Measurements from ENCODE around the gene GFOD2.
A peak's percentile ranks its signal among the peaks of the same experiment; 100 is the strongest.

The GFOD2 gene

GRCh38 chr16:67661101-67661761 is 57.9 kb downstream of the GFOD2 start:
- TF ChIP-seq, protein P1, sequence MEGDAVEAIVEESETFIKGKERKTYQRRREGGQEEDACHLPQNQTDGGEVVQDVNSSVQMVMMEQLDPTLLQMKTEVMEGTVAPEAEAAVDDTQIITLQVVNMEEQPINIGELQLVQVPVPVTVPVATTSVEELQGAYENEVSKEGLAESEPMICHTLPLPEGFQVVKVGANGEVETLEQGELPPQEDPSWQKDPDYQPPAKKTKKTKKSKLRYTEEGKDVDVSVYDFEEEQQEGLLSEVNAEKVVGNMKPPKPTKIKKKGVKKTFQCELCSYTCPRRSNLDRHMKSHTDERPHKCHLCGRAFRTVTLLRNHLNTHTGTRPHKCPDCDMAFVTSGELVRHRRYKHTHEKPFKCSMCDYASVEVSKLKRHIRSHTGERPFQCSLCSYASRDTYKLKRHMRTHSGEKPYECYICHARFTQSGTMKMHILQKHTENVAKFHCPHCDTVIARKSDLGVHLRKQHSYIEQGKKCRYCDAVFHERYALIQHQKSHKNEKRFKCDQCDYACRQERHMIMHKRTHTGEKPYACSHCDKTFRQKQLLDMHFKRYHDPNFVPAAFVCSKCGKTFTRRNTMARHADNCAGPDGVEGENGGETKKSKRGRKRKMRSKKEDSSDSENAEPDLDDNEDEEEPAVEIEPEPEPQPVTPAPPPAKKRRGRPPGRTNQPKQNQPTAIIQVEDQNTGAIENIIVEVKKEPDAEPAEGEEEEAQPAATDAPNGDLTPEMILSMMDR (IDR thresholded peaks at IDR 0.05; ENCODE audit: insufficient read depth, low read length, poor library complexity, severe bottlenecking): no peak
- H3K36me3 ChIP-seq (ENCODE audit: control insufficient read depth, insufficient read depth, low read length): peaks cover 14% of the 10 kb centered on the region
- no peak for DNase-seq (ENCODE audit: extremely low read depth, insufficient read length)
- H3K4me3 ChIP-seq (replicated peaks; ENCODE audit: low read depth, low read length): peak overlapping the region; percentile 63
- no peaks in the 10 kb centered on the region for H3K27me3 ChIP-seq (replicated peaks; ENCODE audit: control insufficient read depth, insufficient read depth, low read length)

DNA sequence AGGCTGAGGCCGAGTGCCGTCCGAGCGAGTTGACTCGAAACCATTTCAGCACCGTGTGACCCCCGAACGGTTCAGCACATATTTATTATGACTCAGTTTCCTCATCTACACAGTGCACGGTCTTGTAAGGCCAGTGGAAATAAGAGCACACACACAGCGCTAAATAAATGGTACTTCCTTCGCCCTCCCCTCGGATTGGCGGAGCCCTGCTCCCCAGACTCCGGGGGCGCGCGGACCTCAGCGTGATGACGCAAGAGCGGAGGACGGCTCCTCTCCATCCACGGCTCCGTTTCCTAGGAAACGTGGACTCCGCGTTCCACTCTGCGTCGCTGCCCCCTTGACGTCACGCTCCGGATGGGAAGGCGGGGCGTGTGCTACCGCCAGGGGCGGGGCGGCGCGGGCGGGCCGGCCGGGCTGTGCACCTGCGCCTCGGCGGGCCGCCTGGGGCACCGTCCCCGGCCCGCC is 58.5 kb downstream of the GFOD2 start, which contains the start of gene PARD6A:
Gene PARD6A (plus strand): TSS at position 397 of the 465 bp plus-strand sequence. CDS start 79 bp downstream, outside the sequence.
- Histone ChIP-seq H3K36me3 (ENCODE audit: control insufficient read depth, insufficient read depth, low read length) (peaks cover 17% of the 10 kb centered on the region), H3K27me3 (replicated peaks; ENCODE audit: control insufficient read depth, insufficient read depth, low read length) (no peaks in the 10 kb centered on the region), H3K4me3 (replicated peaks; ENCODE audit: low read depth, low read length) (peak within 1 kb of the TSS; percentile 94)
- peak; percentile 94 for DNase-seq (ENCODE audit: extremely low read depth, insufficient read length)
- TF ChIP-seq, protein P1 (IDR thresholded peaks at IDR 0.05; ENCODE audit: insufficient read depth, low read length, poor library complexity, severe bottlenecking): no peak

GRCh38 chr16:67659675-67660563 is 59.2 kb downstream of the GFOD2 start, which contains the start of gene ACD:
Gene ACD, minus strand, starts transcription at chr16:67660260. Its CDS starts 40 bp downstream, at chr16:67660220.
- TF ChIP-seq, protein P1 (IDR thresholded peaks at IDR 0.05; ENCODE audit: insufficient read depth, low read length, poor library complexity, severe bottlenecking): no peak
- Histone ChIP-seq H3K36me3 (ENCODE audit: control insufficient read depth, insufficient read depth, low read length) (peaks cover 17% of the 10 kb centered on the region), H3K4me3 (replicated peaks; ENCODE audit: low read depth, low read length) (peak within 1 kb of the TSS; percentile 94), H3K27me3 (replicated peaks; ENCODE audit: control insufficient read depth, insufficient read depth, low read length) (no peaks in the 10 kb centered on the region)
- peak; percentile 96 for DNase-seq (ENCODE audit: extremely low read depth, insufficient read length)

DNA sequence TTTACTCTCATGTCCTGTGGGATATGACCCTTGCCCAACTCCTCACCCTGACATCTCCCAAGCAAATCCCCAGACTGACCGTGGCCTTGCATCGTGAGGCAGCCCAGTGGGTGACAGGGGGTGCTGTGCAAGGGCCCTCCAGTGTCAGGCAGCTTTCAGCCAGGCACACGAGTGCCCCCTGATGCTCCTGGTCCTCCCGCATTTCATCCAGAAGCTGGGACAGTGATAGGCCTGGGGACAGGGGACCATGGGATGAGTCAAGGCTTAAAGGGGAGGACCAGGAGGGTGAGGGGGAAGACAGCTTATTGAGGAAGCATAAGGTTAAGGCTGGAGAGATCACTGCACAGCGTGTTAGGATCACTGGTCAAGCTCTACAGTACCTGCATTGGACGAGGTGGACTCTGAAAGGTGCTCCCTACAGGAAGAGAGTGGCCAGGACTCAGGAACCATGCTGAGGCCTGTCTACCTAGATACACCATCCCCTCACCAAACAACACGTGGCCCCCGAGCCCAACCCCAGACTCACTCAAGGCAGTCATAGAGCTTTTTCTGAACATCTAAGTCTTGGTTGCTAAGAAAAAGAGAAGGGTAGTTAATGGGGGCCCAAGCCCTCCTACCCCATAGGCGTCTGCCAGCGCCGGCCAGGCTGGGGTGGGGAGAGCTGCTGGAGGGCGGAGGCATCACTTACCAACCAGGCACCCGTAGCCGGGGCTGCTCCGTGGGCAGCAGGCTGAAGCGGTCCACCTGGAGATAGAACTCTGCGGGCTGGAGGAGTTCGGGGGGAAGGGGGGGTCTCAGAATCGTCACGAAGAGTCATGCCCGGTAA is 60.1 kb downstream of the GFOD2 start:
- H3K36me3 ChIP-seq (ENCODE audit: control insufficient read depth, insufficient read depth, low read length): peaks cover 25% of the 10 kb centered on the region
- H3K27me3 ChIP-seq (replicated peaks; ENCODE audit: control insufficient read depth, insufficient read depth, low read length): no peaks in the 10 kb centered on the region
- no peak for DNase-seq (ENCODE audit: extremely low read depth, insufficient read length)
- peak overlapping the region; percentile 94 for H3K4me3 ChIP-seq (replicated peaks; ENCODE audit: low read depth, low read length)
- TF ChIP-seq, protein P1 (IDR thresholded peaks at IDR 0.05; ENCODE audit: insufficient read depth, low read length, poor library complexity, severe bottlenecking): no peak

GRCh38 chr16:67657751-67658518 is 61.2 kb downstream of the GFOD2 start:
- no peak overlapping the region for H3K4me3 ChIP-seq (replicated peaks; ENCODE audit: low read depth, low read length)
- peaks cover 25% of the 10 kb centered on the region for H3K36me3 ChIP-seq (ENCODE audit: control insufficient read depth, insufficient read depth, low read length)
- TF ChIP-seq, protein P1 (IDR thresholded peaks at IDR 0.05; ENCODE audit: insufficient read depth, low read length, poor library complexity, severe bottlenecking): no peak
- H3K27me3 ChIP-seq (replicated peaks; ENCODE audit: control insufficient read depth, insufficient read depth, low read length): no peaks in the 10 kb centered on the region
- DNase-seq (ENCODE audit: extremely low read depth, insufficient read length): no peak

Measured in GM06990 (cell line).